Suppressor macrophage (primary cell): ENCODE measurements around the gene PFN3.
"Not testable (repeated sequence)": the region's sequence is repeated elsewhere in the genome, so short reads cannot be mapped to it uniquely, and the experiment has no call there.

Experiments
- DNase-seq, 4 experiments: peaks; one replicate each; pipeline ENCODE4 v3.0.0-alpha.2; 2020 to 2022

Gene PFN3

GRCh38 chr5:177393206-177393765, 7.2 kb downstream of the PFN3 start:
- DNase-seq: peak in 3 of 4 experiments; percentile 27 to 41 (median 37)

- DNase-seq: no peak
Measured at GRCh38 chr5:177392765-177393164, 7.7 kb downstream of the PFN3 start.

- DNase-seq: peak; percentile 87 to 91 (median 89)
Measured at GRCh38 chr5:177390363-177391300, 9.8 kb downstream of the PFN3 start.

- peak; percentile 74 to 89 (median 77) for DNase-seq
Measured at GRCh38 chr5:177389241-177390169, 11.0 kb downstream of the PFN3 start.

GRCh38 chr5:177388521-177389052, 11.9 kb downstream of the PFN3 start:
- no peak for DNase-seq

GRCh38 chr5:177387405-177387804, 13.1 kb downstream of the PFN3 start:
- no peak for DNase-seq

GRCh38 chr5:177386542-177386941, 13.9 kb downstream of the PFN3 start:
- no peak for DNase-seq

GRCh38 chr5:177385720-177386119, 14.7 kb downstream of the PFN3 start:
- DNase-seq: no peak

GRCh38 chr5:177384134-177384533, 16.3 kb downstream of the PFN3 start, which contains the start of gene SLC34A1:
SLC34A1 (plus strand) TSS chr5:177384434; CDS start chr5:177385742, 1,308 bp downstream.
- DNase-seq: no peak

GRCh38 chr5:177383181-177383580, 17.3 kb downstream of the PFN3 start:
- DNase-seq: no peak

GRCh38 chr5:177382423-177383029, 17.9 kb downstream of the PFN3 start:
- DNase-seq: peak in 3 of 4 experiments; percentile 36 to 51 (median 46)

- DNase-seq: no peak
Measured at GRCh38 chr5:177380805-177381126, 19.7 kb downstream of the PFN3 start.

- DNase-seq: peak in 3 of 4 experiments; percentile 28 to 40 (median 31)
Measured at GRCh38 chr5:177378884-177379883, 21.3 kb downstream of the PFN3 start.

GRCh38 chr5:177377851-177378776, 22.3 kb downstream of the PFN3 start:
- DNase-seq: no peak

GRCh38 chr5:177376107-177376506, 24.4 kb downstream of the PFN3 start:
- no peak for DNase-seq

GRCh38 chr5:177375516-177375915, 24.9 kb downstream of the PFN3 start:
- not testable (repeated sequence) for DNase-seq

- DNase-seq: no peak
Measured at GRCh38 chr5:177374211-177374610, 26.2 kb downstream of the PFN3 start.

- no peak for DNase-seq
Measured at GRCh38 chr5:177373806-177374205, 26.7 kb downstream of the PFN3 start.

GRCh38 chr5:177372910-177373309, 27.6 kb downstream of the PFN3 start:
- DNase-seq: no peak
